ENCODE data around the gene CA9.
"Not testable (repeated sequence)": the region's sequence is repeated elsewhere in the genome, so short reads cannot be mapped to it uniquely, and the experiment has no call there.

CA9 gene

DNA sequence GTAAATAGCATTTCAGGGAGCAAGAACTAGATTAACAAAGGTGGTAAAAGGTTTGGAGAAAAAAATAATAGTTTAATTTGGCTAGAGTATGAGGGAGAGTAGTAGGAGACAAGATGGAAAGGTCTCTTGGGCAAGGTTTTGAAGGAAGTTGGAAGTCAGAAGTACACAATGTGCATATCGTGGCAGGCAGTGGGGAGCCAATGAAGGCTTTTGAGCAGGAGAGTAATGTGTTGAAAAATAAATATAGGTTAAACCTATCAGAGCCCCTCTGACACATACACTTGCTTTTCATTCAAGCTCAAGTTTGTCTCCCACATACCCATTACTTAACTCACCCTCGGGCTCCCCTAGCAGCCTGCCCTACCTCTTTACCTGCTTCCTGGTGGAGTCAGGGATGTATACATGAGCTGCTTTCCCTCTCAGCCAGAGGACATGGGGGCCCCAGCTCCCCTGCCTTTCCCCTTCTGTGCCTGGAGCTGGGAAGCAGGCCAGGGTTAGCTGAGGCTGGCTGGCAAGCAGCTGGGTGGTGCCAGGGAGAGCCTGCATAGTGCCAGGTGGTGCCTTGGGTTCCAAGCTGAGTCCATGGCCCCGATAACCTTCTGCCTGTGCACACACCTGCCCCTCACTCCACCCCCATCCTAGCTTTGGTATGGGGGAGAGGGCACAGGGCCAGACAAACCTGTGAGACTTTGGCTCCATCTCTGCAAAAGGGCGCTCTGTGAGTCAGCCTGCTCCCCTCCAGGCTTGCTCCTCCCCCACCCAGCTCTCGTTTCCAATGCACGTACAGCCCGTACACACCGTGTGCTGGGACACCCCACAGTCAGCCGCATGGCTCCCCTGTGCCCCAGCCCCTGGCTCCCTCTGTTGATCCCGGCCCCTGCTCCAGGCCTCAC, at the start of gene CA9:
Gene CA9, plus strand, starts transcription at position 797 of the 893 bp plus-strand sequence. Its CDS starts 32 bp downstream, at position 829.
- DNase-seq: peak; percentile 39

DNA sequence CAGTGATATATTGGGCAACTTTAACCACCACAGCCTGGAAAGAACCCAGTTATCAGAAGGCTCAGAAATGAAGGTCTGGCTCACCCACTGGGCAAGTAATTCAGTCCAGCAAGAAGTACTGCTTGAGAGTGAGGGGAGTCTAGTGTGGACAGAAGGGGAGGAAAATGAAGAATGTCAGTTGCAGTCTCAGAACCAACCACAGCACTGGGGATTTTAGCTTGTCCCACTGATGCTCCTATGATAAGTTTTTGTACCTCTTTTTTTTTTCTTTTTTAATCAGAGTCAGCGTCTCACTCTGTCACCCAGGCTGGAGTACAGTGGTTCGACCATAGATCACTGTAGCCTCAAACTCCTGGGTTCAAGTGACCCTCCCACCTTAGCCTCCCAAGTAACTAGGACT, 46.2 kb upstream of the CA9 start:
- no peak for DNase-seq

DNA sequence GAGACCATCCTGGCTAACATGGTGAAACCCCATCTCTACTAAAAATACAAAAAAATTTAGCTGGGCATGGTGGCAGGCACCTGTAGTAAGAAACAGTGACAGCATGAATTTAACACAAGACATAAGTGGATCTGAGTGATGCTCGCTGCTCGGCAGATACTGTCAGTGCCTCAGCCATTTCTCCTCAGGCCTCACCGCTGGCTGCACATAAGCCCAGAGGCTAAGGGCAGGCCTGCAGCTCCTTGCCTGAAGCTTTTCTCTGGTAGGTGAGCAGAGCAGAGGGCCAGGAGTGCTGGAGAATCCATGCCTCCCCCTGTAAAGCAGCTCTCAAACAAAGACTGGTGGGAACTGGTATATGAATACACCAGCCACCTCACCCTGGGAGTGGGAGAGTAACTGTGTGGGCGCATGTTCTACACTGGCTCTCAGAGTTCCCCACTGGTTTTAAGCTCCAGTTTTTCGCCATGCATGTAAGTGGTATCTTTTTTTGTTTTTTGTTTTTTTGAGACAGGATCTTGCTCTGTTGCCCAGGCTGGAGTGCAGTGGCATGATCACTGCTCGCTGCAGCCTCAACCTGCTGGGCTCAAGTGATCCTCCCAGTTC, 45.2 kb upstream of the CA9 start:
- DNase-seq: no peak

DNA sequence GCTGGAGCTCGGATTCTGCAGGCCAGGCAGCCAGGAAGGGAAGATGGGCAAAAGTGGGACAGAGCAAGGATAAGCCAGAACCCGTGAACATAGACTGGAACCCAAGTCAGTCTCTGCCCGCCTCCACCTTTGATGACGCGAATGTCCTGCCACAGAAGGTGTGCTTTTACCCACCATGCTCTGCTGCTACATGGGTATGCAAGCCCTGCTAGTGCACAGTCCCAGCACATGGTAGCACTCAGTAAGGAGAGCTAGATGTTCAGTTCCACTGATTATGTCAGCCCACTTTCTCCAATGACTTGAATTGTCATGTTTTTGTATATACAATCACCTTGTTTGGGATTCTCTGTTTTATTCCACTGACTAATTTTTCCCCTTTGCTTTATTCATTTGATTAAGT, 44.1 kb upstream of the CA9 start:
- DNase-seq: no peak

GRCh38 chr9:35635730-35636129, 38.0 kb upstream of the CA9 start:
- DNase-seq: no peak

GRCh38 chr9:35636135-35636876, 37.4 kb upstream of the CA9 start:
- no peak for DNase-seq

- DNase-seq: not testable (repeated sequence)
Measured at GRCh38 chr9:35636877-35637246, 36.9 kb upstream of the CA9 start.

GRCh38 chr9:35637427-35637955, 36.2 kb upstream of the CA9 start:
- DNase-seq: not testable (repeated sequence)

GRCh38 chr9:35638751-35639150, 35.0 kb upstream of the CA9 start:
- not testable (repeated sequence) for DNase-seq

- DNase-seq: not testable (repeated sequence)
Measured at GRCh38 chr9:35639225-35639624, 34.5 kb upstream of the CA9 start.

GRCh38 chr9:35639631-35640030, 34.1 kb upstream of the CA9 start:
- DNase-seq: no peak

- not testable (repeated sequence) for DNase-seq
Measured at GRCh38 chr9:35640431-35640830, 33.3 kb upstream of the CA9 start.

- DNase-seq: not testable (repeated sequence)
Measured at GRCh38 chr9:35641478-35641877, 32.2 kb upstream of the CA9 start.

- no peak for DNase-seq
Measured at GRCh38 chr9:35643046-35643445, 30.7 kb upstream of the CA9 start.

GRCh38 chr9:35645736-35646135, 28.0 kb upstream of the CA9 start:
- DNase-seq: not testable (repeated sequence)

DNA sequence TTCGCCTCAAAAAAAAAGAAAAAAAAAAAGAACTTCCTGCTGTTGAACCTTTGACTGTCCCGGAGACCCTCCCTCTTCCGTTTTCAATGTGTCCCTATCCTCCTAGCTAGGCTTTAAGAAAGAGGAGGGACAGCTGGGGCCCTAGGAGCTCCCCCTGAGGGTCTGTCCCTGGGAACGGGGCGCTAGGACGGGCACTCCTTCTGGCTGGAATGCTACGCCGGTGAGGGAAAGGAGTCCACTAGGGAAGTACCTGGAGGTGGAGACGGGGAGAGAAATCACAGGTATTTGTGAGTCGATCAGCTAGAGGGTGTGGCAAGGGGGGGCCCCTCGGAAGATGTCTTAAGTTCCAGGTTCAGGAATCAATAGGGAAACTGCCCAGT, 27.6 kb upstream of the CA9 start:
- DNase-seq: no peak

DNA sequence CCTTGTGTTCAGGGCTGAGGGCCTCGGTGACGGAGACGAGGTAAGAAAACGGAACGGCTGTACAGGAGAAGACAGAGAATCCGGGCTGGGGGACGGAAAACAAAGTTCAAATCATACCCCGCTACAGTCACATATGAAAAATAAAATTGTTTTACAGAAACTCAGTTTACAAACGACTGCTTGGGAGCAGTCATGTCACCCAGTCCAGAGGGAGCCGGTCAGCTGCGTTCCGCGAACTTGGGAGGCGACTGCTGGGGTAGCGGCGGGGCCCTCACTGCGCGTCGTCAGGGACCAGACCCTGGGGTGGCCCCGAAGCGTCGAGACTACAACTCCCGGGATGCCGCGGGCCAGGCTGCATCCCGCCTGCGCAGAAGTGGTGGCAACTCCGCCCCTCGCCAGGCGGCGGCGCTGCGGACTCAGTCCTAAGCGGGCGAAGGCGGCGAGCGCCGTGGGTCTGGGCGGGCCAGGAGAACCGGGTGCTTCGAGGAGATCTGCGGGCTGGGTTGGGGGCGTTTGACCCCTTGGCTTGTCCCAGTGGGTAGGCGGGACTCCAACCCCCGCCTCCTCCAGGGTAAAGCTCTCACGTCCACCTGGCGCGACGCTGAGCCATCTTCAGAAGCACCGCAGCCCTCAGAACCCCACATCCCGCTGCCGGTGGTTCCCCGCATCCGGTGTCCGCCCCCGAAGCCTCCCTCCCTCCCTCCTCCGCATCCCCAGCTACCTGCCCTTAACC, 27.0 kb upstream of the CA9 start:
- DNase-seq: peak; percentile 92

- DNase-seq: no peak
Measured at GRCh38 chr9:35649431-35650340, 24.0 kb upstream of the CA9 start.

DNA sequence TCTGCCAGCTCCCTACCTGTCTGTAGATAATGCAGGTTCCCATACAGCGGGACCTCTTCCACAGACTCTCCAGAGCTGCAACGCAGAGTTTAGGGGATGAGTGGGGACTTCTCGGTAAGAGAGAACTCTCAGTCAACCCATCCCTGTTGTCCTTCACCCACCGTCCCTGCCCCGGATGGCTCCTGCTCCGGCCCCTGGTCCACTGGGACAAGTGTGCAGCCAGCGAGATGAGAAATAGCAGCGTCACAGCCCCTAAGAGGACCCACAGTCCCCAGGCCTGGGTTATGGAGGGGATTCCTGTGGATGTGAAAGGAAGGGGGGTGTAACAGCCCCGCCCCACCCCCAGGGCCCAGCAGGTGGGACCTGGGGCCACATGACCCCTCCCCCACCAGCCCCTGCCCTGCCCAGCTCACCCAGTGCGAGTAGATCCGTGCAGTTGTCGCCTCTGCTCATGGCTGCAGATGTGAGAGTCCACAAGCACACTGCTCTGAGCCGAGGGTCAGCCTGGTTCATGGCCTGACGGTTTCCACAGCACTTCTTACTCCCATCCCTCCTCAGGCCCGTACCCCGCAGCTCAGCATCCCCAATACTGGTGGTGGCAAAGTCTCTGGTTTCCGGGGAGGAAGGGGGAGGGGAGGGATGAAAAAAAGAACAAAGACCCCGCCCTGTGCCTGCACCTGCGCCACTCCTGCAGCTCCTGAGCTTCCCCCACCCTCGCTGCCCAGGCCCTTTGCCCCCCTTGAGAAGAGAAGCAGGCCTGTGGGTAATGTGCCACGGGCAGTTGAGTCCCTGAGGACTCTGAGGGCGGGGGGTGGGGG, 23.2 kb upstream of the CA9 start, which contains the start of gene SIT1:
Gene SIT1, minus strand, starts transcription at position 591 of the 818 bp plus-strand sequence. Its CDS starts 78 bp downstream, at position 513.
- DNase-seq: no peak

All from COR-L47 (cell line).